ENCODE data around the gene RIPOR1.

Gene RIPOR1

GRCh38 chr16:67528222-67528869 is at the start of gene RIPOR1:
Gene RIPOR1, plus strand, starts transcription at chr16:67528829. Its CDS starts 9,618 bp downstream, at chr16:67538447.
- no peak for TF ChIP-seq CTCF (conservative IDR thresholded peaks at IDR 0.05; ENCODE audit: low read depth, low read length)
- peak within 1 kb of the TSS; percentile 79 for H3K4me3 ChIP-seq (ENCODE audit: low read length)
- no peak for DNase-seq (ENCODE audit: low read depth)

GRCh38 chr16:67480833-67481560 is 47.6 kb upstream of the RIPOR1 start, which contains the start of gene ATP6V0D1:
Gene ATP6V0D1, minus strand, starts transcription at chr16:67481157. Its CDS starts 71 bp downstream, at chr16:67481086.
- DNase-seq (ENCODE audit: low read depth): peak; percentile 89
- TF ChIP-seq CTCF (conservative IDR thresholded peaks at IDR 0.05; ENCODE audit: low read depth, low read length): peak; percentile 84
- peak within 1 kb of the TSS; percentile 96 for H3K4me3 ChIP-seq (ENCODE audit: low read length)

- no peak for DNase-seq (ENCODE audit: low read depth)
- TF ChIP-seq CTCF (conservative IDR thresholded peaks at IDR 0.05; ENCODE audit: low read depth, low read length): no peak
- peak overlapping the region; percentile 66 for H3K4me3 ChIP-seq (ENCODE audit: low read length)
Measured at GRCh38 chr16:67481561-67482232, 46.9 kb upstream of the RIPOR1 start.

- TF ChIP-seq CTCF (conservative IDR thresholded peaks at IDR 0.05; ENCODE audit: low read depth, low read length): no peak
- H3K4me3 ChIP-seq (ENCODE audit: low read length): peak overlapping the region; percentile 66
- DNase-seq (ENCODE audit: low read depth): no peak
Measured at GRCh38 chr16:67482233-67482924, 46.2 kb upstream of the RIPOR1 start.

- no peak for DNase-seq (ENCODE audit: low read depth)
- no peak for TF ChIP-seq CTCF (conservative IDR thresholded peaks at IDR 0.05; ENCODE audit: low read depth, low read length)
- H3K4me3 ChIP-seq (ENCODE audit: low read length): no peak within 1 kb of the TSS
Measured at GRCh38 chr16:67483150-67483549, 45.5 kb upstream of the RIPOR1 start, which contains the start of gene AGRP. Gene AGRP, minus strand, starts transcription at chr16:67483547. Its CDS starts 149 bp downstream, at chr16:67483398.

- DNase-seq (ENCODE audit: low read depth): no peak
- no peak for TF ChIP-seq CTCF (conservative IDR thresholded peaks at IDR 0.05; ENCODE audit: low read depth, low read length)
- no peak overlapping the region for H3K4me3 ChIP-seq (ENCODE audit: low read length)
Measured at GRCh38 chr16:67483731-67484525, 44.7 kb upstream of the RIPOR1 start.
